ENCODE data around the gene SIK3.
A peak's percentile ranks its signal among the peaks of the same experiment; 100 is the strongest.
"Not testable (repeated sequence)": the region's sequence is repeated elsewhere in the genome, so short reads cannot be mapped to it uniquely, and the experiment has no call there.

The SIK3 gene

GRCh38 chr11:117098269-117099232, at the start of gene SIK3:
SIK3 (minus strand) TSS chr11:117098428; CDS start chr11:117098415, 13 bp downstream.
- DNase-seq = peak; percentile 75 to 95

- DNase-seq = no peak
These were observed 48.3 kb upstream of the SIK3 start for GRCh38 chr11:117146521-117146920.

- no peak for DNase-seq
These were observed 47.1 kb upstream of the SIK3 start for GRCh38 chr11:117145393-117145761.

- DNase-seq = peak; percentile 30 to 50
These were observed 46.5 kb upstream of the SIK3 start for GRCh38 chr11:117144477-117145392.

GRCh38 chr11:117143871-117144476, 45.7 kb upstream of the SIK3 start, which contains the start of gene PAFAH1B2:
PAFAH1B2 (plus strand) TSS chr11:117144287; CDS start chr11:117152448, 8,161 bp downstream.
- peak; percentile 85 to 89 for DNase-seq

GRCh38 chr11:117143390-117143789, 45.2 kb upstream of the SIK3 start:
- peak; percentile 15 to 35 for DNase-seq

GRCh38 chr11:117137223-117138086, 39.2 kb upstream of the SIK3 start:
- not testable (repeated sequence) for DNase-seq

- not testable (repeated sequence) for DNase-seq
These were observed 36.8 kb upstream of the SIK3 start for GRCh38 chr11:117134979-117135378.

- DNase-seq = no peak
These were observed 36.2 kb upstream of the SIK3 start for GRCh38 chr11:117134431-117134830.

GRCh38 chr11:117130879-117131278, 32.7 kb upstream of the SIK3 start:
- DNase-seq = no peak

GRCh38 chr11:117130396-117130795, 32.2 kb upstream of the SIK3 start:
- not testable (repeated sequence) for DNase-seq

- DNase-seq = no peak
These were observed 30.1 kb upstream of the SIK3 start for GRCh38 chr11:117128289-117128688.

- no peak for DNase-seq
These were observed 29.1 kb upstream of the SIK3 start for GRCh38 chr11:117127171-117127901.

GRCh38 chr11:117126223-117126965, 28.2 kb upstream of the SIK3 start:
- no peak for DNase-seq

GRCh38 chr11:117122556-117122955, 24.3 kb upstream of the SIK3 start:
- no peak for DNase-seq

- DNase-seq = no peak
These were observed 22.9 kb upstream of the SIK3 start for GRCh38 chr11:117121176-117121575.

- DNase-seq = no peak
These were observed 19.5 kb upstream of the SIK3 start for GRCh38 chr11:117117681-117118080.

GRCh38 chr11:117112939-117113338, 14.7 kb upstream of the SIK3 start:
- DNase-seq = not testable (repeated sequence)

- DNase-seq = not testable (repeated sequence)
These were observed 14.3 kb upstream of the SIK3 start for GRCh38 chr11:117112497-117112896.

GRCh38 chr11:117110294-117110950, 12.2 kb upstream of the SIK3 start:
- DNase-seq = no peak

All from NCI-H1930 (cell line).